Esophagus squamous epithelium (tissue), 5 donors: Measurements from ENCODE around the gene FOXO6. TPM values are rescaled to one million over a fixed set of nuclear protein-coding genes. Genes with fewer than 3 reads are reported as not detected.

Source experiments
- DNase-seq: peaks from one replicate; lab custom pipeline; 2025; lab: John Stamatoyannopoulos, UW
- H3K27ac ChIP-seq, 4 donors: fragments of 200-600 bp; sonication (generic); one replicate each; pipeline ENCODE4 v1.5.1; 2016 to 2019; ENCODE audit warnings: mild to moderate bottlenecking in 1 of 4
- H3K27me3 ChIP-seq, 4 donors: fragments of 200-600 bp; sonication (generic); 1 replicate in 3 of 4; 2 replicates in 1 of 4; pipeline versions ENCODE4 v1.5.1 to v1.6.0; 2017 to 2021; ENCODE audit warnings: antibody characterized with exemption in 1 of 4
- H3K36me3 ChIP-seq, 3 donors: fragments of 200-600 bp; sonication (generic); one replicate each; pipeline ENCODE4 v1.5.1; 2016 to 2019
- H3K4me1 ChIP-seq, 3 donors: fragments of 200-600 bp; sonication (generic); one replicate each; pipeline ENCODE4 v1.5.1; 2017 to 2019
- H3K4me3 ChIP-seq, 4 donors: fragments of 200-600 bp; sonication (generic); 1 replicate in 3 of 4; 2 replicates in 1 of 4; pipeline ENCODE4 v1.5.1; 2016 to 2019; ENCODE audit warnings: mild to moderate bottlenecking in 2 of 4, moderate library complexity in 1 of 4
- H3K9me3 ChIP-seq, 3 donors: fragments of 200-600 bp; sonication (generic); one replicate each; pipeline ENCODE4 v1.5.1; 2016 to 2019
- POLR2A ChIP-seq, 4 donors: fragments of 450-650 bp; IDR thresholded peaks; one replicate each; pipeline ENCODE4 v1.6.1; 2017; ENCODE audit warnings: antibody characterized with exemption in 4 of 4, mild to moderate bottlenecking in 4 of 4, moderate library complexity in 3 of 4
- WGBS, 2 donors: methylation state at CpG; one replicate each; pipeline ENCODE4 v1.1.5; 2018; 5-methylcytosine and 5-hydroxymethylcytosine counted together
- intact Hi-C: fragments of 100-400 bp; cut with DNase I; formaldehyde crosslinking; loops from one replicate; pipeline ENCODE4 v1.15.0; 2022
- total RNA-seq, 4 donors: library from RNA; depleted of rRNA; stranded (reverse); fragments of >200 nt; gene quantifications; one replicate each; pipeline ENCODE4 v1.1.0, GENCODE V29; 2016
- TF ChIP-seq, protein P1 (sequence below), 6 experiments: fragments of 450-650 bp in 4 of 6; fragments of 200-600 bp in 2 of 6; sonication (generic) in 2 of 6; IDR thresholded peaks; one replicate each; pipeline ENCODE4 v1.5.1; 2016 to 2019; ENCODE audit warnings: antibody characterized with exemption in 6 of 6, mild to moderate bottlenecking in 4 of 6, moderate library complexity in 4 of 6
- donor health status: DM: yes; HTN: yes; CAD: no.

The FOXO6 gene
- total RNA-seq, 4 donors from 2014 or later: 0.18 to 0.53 (median 0.38) TPM; not detected in 1

DNA sequence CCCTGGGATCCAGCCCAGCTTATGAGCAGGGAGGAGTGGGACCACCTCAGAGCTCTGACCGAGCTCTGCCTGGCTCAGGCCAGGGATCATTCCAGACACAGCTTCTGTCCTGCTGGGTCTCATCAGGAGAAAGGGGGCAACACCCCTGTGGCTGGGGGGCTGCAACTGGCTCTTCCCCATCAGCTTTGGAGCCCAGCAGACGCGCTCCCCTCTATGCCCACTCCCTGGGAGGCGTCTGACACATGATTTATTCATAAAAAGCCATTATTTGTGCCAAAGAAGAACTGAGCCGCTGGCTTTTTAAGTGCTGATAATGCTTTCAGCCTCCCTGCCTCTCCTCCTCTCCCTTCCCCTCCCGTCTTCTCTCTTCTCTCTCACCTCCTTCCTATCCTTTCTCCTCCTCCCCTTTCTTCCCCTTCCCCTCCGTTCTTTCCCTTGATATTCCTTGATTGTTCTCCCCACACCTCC, 25.0 kb downstream of the FOXO6 start:
- H3K9me3 ChIP-seq: no peaks in the 10 kb centered on the region
- peaks cover 14 to 65% (median 17%) of the 10 kb centered on the region in 3 donors for H3K4me1 ChIP-seq
- TF ChIP-seq POLR2A (IDR thresholded peaks at IDR 0.05): no peak
- TF ChIP-seq, protein P1, sequence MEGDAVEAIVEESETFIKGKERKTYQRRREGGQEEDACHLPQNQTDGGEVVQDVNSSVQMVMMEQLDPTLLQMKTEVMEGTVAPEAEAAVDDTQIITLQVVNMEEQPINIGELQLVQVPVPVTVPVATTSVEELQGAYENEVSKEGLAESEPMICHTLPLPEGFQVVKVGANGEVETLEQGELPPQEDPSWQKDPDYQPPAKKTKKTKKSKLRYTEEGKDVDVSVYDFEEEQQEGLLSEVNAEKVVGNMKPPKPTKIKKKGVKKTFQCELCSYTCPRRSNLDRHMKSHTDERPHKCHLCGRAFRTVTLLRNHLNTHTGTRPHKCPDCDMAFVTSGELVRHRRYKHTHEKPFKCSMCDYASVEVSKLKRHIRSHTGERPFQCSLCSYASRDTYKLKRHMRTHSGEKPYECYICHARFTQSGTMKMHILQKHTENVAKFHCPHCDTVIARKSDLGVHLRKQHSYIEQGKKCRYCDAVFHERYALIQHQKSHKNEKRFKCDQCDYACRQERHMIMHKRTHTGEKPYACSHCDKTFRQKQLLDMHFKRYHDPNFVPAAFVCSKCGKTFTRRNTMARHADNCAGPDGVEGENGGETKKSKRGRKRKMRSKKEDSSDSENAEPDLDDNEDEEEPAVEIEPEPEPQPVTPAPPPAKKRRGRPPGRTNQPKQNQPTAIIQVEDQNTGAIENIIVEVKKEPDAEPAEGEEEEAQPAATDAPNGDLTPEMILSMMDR (IDR thresholded peaks at IDR 0.05): no peak
- H3K27me3 ChIP-seq: peaks cover 0 to 48% (median 0%) of the 10 kb centered on the region in 4 donors
- H3K36me3 ChIP-seq: no peaks in the 10 kb centered on the region
- DNase-seq: no peak
- H3K4me3 ChIP-seq: no peak overlapping the region
- intact Hi-C loops: no loop called here
- 41 to 61% methylated on average over 6 of the region's 7 CpGs for WGBS, 2 donors
- no peak overlapping the region for H3K27ac ChIP-seq

DNA sequence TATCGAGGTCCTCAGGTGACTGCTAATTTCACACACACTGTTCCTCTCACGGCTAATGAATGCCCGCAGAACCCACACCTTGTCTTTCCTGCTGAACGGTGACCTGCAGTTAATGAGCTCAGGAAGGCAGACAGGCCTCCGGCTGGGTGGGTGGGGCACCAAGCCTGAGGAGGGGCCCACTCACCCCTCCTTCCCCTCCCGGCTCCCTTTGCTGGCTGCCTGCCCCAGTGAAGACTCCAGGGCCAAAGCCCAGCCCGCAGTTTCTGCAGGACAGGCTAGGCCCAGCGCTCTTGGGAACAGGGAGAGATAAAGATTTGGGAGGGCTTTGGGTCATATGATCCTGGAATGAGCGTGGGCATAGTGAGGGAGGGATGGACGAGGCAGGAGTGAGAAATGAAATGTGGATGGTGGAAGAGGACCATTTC, 26.4 kb downstream of the FOXO6 start:
- intact Hi-C loops: no loop called here
- Histone ChIP-seq H3K4me3 (no peak overlapping the region), H3K9me3 (no peaks in the 10 kb centered on the region), H3K36me3 (no peaks in the 10 kb centered on the region), H3K27ac (peak overlapping the region in 2 of 4 donors; percentile 21 to 28), H3K4me1 (peaks cover 8 to 68% (median 17%) of the 10 kb centered on the region in 3 donors), H3K27me3 (peaks cover 0 to 37% (median 0%) of the 10 kb centered on the region in 4 donors)
- 18 to 20% methylated on average over 3 to 6 of the region's 10 CpGs for WGBS, 2 donors
- DNase-seq: no peak
- TF ChIP-seq, protein P1 (IDR thresholded peaks at IDR 0.05): no peak
- no peak for TF ChIP-seq POLR2A (IDR thresholded peaks at IDR 0.05)

GRCh38 chr1:41388510-41388909, 27.3 kb downstream of the FOXO6 start:
- no peak for DNase-seq
- H3K4me1 ChIP-seq: peaks cover 8 to 68% (median 17%) of the 10 kb centered on the region in 3 donors
- intact Hi-C loops: no loop called here
- H3K4me3 ChIP-seq: no peak overlapping the region
- 36 to 52% methylated on average over 4 of the region's 6 CpGs for WGBS, 2 donors
- TF ChIP-seq, protein P1 (IDR thresholded peaks at IDR 0.05): no peak
- TF ChIP-seq POLR2A (IDR thresholded peaks at IDR 0.05): no peak
- peaks cover 0 to 28% (median 0%) of the 10 kb centered on the region in 4 donors for H3K27me3 ChIP-seq
- no peaks in the 10 kb centered on the region for H3K9me3 ChIP-seq
- H3K36me3 ChIP-seq: no peaks in the 10 kb centered on the region
- no peak overlapping the region for H3K27ac ChIP-seq

DNA sequence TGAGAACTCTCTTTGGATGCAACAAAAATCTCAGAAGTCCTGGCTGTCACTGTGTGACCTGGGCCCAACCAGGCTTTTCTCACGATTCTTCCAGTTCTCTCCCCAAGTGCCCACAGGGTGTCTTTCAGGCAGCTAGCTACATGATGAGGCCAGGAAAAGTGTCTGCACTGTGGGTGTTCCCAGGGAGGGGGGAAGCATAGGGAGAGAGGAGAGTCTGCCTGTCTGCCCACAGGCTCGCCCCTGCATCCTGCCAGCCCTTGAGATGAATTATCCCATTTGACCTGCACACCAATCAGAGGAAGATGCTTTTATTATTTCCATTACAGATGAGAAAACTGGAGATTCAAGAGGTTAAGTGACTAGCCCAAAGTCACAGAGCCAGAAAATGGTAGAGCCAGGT, 27.8 kb downstream of the FOXO6 start:
- peaks cover 0 to 23% (median 0%) of the 10 kb centered on the region in 4 donors for H3K27me3 ChIP-seq
- 46% methylated on average over 2 of the region's 2 CpGs; no CpG with 5 or more reads in 1 of the 2 donors for WGBS, 2 donors
- TF ChIP-seq, protein P1 (IDR thresholded peaks at IDR 0.05): no peak
- no peak for TF ChIP-seq POLR2A (IDR thresholded peaks at IDR 0.05)
- H3K4me1 ChIP-seq: peaks cover 8 to 64% (median 17%) of the 10 kb centered on the region in 3 donors
- no peaks in the 10 kb centered on the region for H3K36me3 ChIP-seq
- no peaks in the 10 kb centered on the region for H3K9me3 ChIP-seq
- H3K27ac ChIP-seq: no peak overlapping the region
- no peak overlapping the region for H3K4me3 ChIP-seq
- DNase-seq: no peak
- intact Hi-C loops: no loop called here

DNA sequence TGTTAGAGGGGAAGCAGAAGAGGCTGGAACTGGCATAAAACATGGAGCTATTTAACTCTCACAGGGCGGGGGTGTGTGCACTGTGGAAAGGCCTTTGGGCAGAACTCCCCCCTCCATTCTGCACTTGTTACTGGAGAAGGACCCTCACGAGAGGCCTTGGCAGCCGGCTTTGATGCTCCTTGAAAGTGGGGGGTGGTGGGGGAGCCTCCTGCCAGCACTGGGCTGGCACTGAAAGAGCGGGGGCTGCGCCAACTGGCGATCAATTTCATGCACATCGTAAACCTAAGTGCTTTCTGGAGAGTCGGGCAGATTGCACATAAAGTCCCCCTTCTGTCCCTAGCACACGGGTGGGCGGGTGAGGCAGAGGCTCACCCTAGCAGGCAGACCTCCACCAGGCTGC, 28.9 kb downstream of the FOXO6 start:
- H3K4me3 ChIP-seq: no peak overlapping the region
- intact Hi-C loops: no loop called here
- peaks cover 8 to 68% (median 17%) of the 10 kb centered on the region in 3 donors for H3K4me1 ChIP-seq
- peaks cover 0 to 19% (median 0%) of the 10 kb centered on the region in 4 donors for H3K27me3 ChIP-seq
- no peaks in the 10 kb centered on the region for H3K36me3 ChIP-seq
- DNase-seq: no peak
- H3K27ac ChIP-seq: no peak overlapping the region
- no peaks in the 10 kb centered on the region for H3K9me3 ChIP-seq
- no peak for TF ChIP-seq POLR2A (IDR thresholded peaks at IDR 0.05)
- TF ChIP-seq, protein P1 (IDR thresholded peaks at IDR 0.05): no peak
- 56 to 82% methylated on average over 1 to 3 of the region's 10 CpGs for WGBS, 2 donors
